HG02571 (cell line): ENCODE measurements around the gene SERPINA3.
"Not testable (repeated sequence)": the region's sequence is repeated elsewhere in the genome, so short reads cannot be mapped to it uniquely, and the experiment has no call there.

Experiments used
- ATAC-seq: cut with Tn5 transposase; IDR thresholded peaks from one replicate; pipeline ENCODE4 v1.9.1; 2021; ENCODE audit warnings: mild to moderate bottlenecking, moderate library complexity; ENCODE audit not compliant: unreplicated experiment

SERPINA3 gene

GRCh38 chr14:94583557-94583956, 28.6 kb upstream of the SERPINA3 start:
- no peak for ATAC-seq

GRCh38 chr14:94584591-94585280, 27.5 kb upstream of the SERPINA3 start:
- ATAC-seq: no peak

GRCh38 chr14:94586635-94587034, 25.6 kb upstream of the SERPINA3 start:
- ATAC-seq: no peak

- ATAC-seq: no peak
These were observed 23.9 kb upstream of the SERPINA3 start for GRCh38 chr14:94588311-94588710.

GRCh38 chr14:94591073-94591472, 21.1 kb upstream of the SERPINA3 start:
- no peak for ATAC-seq

- ATAC-seq: no peak
These were observed 20.3 kb upstream of the SERPINA3 start for GRCh38 chr14:94591871-94592270.

- no peak for ATAC-seq
These were observed 19.7 kb upstream of the SERPINA3 start for GRCh38 chr14:94592457-94592856.

- ATAC-seq: no peak
These were observed 18.8 kb upstream of the SERPINA3 start for GRCh38 chr14:94593376-94593748.

GRCh38 chr14:94593749-94594431, 18.3 kb upstream of the SERPINA3 start:
- no peak for ATAC-seq

GRCh38 chr14:94594441-94594840, 17.8 kb upstream of the SERPINA3 start:
- ATAC-seq: no peak

GRCh38 chr14:94595912-94596311, 16.3 kb upstream of the SERPINA3 start:
- ATAC-seq: no peak

GRCh38 chr14:94596361-94596760, 15.8 kb upstream of the SERPINA3 start:
- ATAC-seq: no peak

GRCh38 chr14:94597788-94598187, 14.4 kb upstream of the SERPINA3 start:
- no peak for ATAC-seq

- no peak for ATAC-seq
These were observed 13.7 kb upstream of the SERPINA3 start for GRCh38 chr14:94598506-94598815.

- no peak for ATAC-seq
These were observed 13.2 kb upstream of the SERPINA3 start for GRCh38 chr14:94598816-94599655.

- no peak for ATAC-seq
These were observed 12.6 kb upstream of the SERPINA3 start for GRCh38 chr14:94599656-94600004.

- ATAC-seq: no peak
These were observed 12.0 kb upstream of the SERPINA3 start for GRCh38 chr14:94600148-94600545.

- ATAC-seq: no peak
These were observed 10.3 kb upstream of the SERPINA3 start for GRCh38 chr14:94601884-94602391.

GRCh38 chr14:94602722-94603121, 9.5 kb upstream of the SERPINA3 start:
- ATAC-seq: no peak

GRCh38 chr14:94605361-94605760, 6.8 kb upstream of the SERPINA3 start:
- ATAC-seq: no peak

- ATAC-seq: not testable (repeated sequence)
These were observed 3.2 kb upstream of the SERPINA3 start for GRCh38 chr14:94608966-94609365.

- no peak for ATAC-seq
These were observed 1.0 kb upstream of the SERPINA3 start for GRCh38 chr14:94611179-94611578.
